NCI-H2107 (cell line): ENCODE measurements around the gene C22orf39.

Experiments used
- DNase-seq: peaks from one replicate; lab custom pipeline; 2025; lab: John Stamatoyannopoulos, UW

The C22orf39 gene, protein sequence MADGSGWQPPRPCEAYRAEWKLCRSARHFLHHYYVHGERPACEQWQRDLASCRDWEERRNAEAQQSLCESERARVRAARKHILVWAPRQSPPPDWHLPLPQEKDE

DNA sequence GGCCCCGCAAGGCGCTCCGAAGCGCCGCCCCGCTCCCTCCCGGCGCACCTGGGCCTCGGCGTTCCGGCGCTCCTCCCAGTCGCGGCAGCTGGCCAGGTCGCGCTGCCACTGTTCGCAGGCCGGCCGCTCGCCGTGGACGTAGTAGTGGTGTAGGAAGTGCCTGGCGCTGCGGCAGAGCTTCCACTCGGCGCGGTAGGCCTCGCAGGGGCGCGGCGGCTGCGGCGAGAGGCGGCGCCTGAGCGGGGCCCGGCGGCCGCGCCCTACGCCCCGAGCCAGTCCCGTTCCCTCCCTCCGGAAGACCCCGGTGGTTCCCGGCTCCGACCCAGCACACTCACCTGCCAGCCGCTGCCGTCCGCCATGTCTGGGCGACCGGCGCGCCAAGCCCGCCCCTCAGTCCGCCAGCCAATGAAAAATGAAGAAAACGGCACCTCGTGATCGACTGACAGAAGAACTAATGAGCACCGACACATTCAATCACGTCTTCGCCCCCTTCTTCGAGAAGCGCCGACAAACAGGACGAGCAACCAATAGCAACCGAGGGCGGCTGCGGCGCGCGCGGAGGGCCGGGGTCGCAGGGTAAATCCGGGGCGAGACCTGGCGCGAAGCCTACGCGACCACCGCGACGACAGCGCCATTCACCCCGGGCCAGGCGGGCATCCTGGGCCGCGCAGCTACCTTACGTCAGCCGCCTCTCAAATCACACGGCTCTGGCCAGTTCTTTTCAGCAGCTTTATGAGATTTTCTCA lies at the start of gene C22orf39:
C22orf39 (minus strand) TSS at position 382 of the 746 bp plus-strand sequence; CDS start at position 359, 23 bp downstream.
- DNase-seq, result peak; percentile 69

DNA sequence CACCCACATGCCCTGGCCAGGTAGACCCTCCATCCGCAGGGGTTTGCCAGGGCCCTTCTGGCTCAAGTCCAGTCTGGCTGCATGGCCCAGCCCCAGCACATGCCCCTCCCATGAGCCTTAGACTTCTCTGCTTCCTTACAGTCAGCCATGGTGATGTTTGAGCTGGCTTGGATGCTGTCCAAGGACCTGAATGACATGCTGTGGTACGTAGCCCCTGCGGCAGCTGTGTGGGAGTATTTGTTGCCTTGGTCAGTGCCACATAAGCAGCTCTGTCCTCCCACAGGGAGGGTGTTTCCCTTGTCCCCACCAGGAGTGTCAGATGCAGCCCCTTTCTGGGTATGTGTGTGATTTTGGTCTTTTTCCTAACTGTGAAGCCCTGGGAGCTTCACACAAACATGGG lies 49.7 kb upstream of the C22orf39 start:
- no peak for DNase-seq

DNA sequence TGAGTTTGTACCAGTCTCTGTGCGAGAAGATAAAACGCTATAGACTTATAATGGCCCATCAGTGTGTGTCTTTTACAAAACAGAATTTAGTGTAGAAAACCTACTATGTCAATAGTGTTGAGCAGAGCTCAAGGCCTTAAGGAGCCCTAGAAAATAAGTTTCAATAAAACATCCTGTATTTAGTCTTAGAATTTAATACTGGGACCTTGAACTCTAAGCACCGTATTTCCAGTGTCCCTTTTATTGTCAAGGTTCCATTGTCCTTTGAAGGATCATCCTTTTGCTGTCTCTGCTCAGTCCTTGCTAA lies 48.8 kb upstream of the C22orf39 start:
- DNase-seq, result no peak

DNA sequence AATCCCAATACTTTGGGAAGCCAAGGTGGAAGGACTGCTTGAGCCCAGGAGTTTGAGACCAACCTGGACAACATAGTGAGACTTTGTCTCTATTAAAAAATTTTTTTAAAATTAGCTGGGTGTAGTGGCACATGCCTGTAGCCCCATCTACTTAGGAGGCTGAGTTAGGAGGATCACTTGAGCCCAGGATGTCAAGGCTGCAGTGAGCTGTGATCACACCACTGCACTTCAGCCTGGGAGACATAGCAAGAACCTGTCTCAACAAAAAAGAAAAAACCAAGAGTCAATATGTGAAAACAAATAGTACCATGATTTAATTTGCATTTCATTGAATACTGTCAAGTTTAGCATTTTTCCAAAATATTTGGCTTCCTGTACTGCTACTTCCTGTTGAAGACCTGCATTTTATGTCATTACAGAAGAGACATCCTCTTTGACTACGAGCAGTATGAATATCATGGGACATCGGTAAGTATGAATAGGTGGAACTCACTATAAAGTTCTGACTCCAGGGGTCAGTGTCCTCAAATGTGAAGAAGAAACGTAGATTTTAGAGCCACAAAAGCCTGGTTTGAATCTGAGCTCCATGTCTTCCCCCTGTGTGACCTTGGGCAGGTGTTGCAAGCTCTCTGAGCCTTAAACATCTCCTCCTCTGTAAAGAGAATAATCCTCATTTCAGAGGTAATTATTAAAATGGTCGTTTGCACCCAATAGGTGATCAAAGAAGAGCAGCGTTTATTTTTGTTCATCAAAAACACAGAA lies 48.2 kb upstream of the C22orf39 start:
- DNase-seq, result no peak

DNA sequence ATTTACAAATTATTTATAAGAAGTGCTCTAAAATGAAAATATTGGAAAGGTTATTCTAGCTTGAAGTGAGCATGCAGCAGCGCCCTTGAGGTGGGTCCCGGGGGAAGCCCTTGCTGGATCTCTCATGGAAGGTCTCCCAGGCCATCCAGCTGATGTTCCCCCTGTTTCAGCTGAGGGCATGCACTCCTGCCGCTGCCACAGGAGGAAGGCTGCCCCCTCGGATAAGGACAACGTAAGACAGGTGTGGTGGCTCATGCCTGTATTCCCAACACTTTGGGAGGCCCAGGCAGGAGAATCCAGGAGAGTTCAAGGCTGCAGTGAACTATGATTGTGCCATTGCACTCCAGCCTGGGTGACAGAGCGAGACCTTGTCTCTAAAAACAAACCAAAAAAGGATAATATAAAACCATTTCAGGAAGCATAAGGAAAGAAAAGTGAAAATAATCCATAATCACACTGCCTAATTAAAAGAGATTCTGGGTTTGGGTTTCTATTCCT lies 47.2 kb upstream of the C22orf39 start:
- no peak for DNase-seq

DNA sequence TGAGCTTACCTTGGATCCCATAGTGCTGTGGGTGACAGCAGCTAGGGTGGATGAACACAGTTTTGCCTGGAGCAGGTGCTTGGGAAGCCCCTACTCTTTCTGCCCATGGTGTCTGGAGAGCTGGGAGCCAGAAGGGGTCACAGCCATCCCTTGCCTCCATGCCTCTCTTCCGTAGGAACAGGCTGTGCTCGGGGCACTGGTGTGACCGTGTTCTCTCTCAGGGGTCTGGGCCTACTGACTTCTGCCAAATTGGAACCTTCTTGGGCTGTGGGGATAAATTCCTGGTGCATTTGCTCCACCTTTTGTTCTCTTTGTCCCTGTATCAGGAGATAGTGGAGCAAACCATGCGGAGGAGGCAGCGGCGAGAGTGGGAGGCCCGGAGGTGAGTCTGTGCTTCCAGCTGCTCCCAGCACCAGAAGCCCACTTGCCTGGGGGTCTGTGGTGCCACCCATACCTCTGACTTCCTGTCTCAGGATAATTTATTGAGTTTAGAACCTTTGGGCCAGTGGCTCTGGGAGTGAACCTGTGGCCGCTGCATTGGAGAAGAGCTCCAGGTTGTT lies 46.6 kb upstream of the C22orf39 start:
- no peak for DNase-seq

DNA sequence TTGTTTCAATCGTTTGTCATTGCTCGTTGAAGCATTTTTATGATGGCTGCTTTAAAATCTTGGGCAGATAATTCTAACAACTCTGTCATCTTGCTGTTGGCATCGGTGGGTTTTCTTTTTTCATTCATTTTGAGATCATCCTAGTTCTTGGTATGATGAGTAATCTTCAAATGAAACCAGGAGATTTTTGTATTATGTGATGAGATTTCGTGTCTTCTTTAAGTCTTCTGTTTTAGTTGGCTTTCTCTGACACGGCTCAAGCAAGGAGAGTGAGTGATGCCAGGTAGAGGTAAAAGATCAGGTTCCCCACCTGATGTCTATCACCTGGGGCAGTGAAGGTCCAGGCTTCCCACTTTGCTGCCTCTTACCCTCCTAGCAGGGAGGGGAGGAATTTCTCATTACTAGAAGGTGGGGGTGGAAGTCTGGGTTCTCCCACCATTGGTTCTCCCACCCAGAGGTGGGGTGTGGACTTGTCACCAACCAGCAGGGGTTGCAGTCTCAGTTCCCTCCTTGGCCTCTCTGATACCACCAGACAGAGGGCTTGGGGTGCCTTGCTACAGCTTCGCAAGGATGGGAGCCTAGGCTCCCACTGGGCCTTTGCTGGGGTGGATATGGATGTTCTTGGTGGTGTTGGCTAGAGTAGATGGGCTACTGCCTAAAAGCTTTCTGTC lies 45.1 kb upstream of the C22orf39 start:
- DNase-seq, result no peak

DNA sequence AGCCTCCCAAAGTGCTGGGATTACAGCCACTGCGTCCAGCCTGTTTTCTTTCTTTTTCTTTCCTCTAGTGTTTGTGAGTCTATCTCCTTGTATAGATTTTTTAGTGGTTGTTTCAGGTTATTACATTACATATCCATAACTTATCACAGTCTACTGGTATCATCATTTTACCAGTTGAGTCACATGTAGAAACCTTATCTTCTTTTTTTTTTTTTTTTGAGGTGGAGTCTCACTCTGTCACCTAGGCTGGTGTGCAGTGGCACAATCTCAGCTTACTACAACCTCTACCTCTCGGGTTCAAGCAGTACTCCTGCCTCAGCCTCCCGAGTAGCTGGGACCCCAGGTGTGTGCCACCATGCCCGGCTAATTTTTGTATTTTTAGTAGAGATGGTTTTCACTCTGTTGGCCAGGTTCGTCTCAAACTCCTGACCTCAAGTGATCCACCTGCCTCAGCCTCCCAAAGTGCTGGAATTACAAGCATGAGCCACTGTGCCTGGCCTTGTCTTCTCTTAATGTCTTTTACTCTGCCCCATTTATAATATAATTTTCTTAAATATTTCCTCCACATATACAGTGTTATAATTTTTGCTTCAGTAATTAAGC lies 43.2 kb upstream of the C22orf39 start:
- no peak for DNase-seq

DNA sequence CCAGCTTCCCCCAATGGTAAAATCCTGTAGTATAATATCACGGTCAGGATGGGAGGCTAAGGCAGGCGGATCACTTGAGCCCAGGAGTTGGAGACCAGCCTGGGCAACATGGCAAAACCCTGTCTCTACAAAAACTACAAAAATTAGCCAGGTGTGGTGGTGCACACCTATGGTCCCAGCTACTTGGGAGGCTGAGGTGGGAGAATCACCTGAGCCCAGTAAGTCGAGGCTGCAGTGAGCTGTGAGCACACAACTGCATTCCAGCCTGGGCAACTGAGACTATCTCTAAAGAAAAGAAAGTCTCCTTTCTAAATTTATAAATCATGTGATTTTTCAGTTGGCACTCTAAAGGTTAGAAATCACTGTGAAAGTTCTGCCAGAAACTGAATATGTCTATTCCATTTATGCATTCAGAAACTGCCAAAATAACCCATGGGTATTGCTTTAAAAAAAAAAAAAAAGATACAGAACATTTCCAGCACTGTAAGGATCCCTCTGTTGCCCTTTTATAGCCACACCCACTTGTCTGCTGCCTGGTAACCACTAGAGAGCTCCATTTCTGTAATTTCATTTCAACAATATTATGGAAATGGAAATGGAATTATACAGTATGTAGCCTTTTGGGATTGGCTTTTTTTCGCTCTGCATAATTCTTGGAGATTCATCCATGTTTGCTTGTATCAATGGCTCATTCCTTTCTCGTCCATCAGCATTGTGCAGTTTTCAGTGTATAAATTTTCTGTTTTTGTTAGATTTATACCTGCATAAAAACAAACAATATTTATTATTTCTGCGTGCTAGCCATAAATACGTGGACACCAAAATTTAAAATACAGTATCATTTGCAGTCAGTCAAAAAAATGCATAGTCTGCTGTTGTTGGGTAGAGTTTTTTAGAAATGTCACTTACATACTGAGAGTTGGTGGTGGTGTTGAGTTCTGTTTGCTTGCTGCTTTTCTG lies 41.7 kb upstream of the C22orf39 start:
- DNase-seq, result no peak

DNA sequence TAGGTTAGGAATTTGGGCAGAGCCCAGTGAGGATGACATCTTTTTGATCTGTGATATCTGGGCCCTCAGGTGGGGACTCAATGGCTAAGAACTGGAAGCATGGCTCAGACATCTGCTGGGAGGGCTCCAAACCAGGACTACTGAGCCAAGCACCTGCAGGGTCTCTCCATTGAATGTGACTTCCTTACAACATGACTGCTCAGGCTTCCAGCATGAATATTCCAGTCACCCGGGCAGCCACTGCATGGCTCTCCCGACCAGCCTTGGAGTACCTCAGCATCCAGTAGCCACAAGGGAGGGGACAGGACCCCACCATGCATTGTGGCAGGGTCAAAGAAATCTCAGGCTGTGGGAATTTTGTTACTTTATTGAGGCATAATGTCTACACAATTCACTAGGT lies 40.8 kb upstream of the C22orf39 start:
- no peak for DNase-seq

DNA sequence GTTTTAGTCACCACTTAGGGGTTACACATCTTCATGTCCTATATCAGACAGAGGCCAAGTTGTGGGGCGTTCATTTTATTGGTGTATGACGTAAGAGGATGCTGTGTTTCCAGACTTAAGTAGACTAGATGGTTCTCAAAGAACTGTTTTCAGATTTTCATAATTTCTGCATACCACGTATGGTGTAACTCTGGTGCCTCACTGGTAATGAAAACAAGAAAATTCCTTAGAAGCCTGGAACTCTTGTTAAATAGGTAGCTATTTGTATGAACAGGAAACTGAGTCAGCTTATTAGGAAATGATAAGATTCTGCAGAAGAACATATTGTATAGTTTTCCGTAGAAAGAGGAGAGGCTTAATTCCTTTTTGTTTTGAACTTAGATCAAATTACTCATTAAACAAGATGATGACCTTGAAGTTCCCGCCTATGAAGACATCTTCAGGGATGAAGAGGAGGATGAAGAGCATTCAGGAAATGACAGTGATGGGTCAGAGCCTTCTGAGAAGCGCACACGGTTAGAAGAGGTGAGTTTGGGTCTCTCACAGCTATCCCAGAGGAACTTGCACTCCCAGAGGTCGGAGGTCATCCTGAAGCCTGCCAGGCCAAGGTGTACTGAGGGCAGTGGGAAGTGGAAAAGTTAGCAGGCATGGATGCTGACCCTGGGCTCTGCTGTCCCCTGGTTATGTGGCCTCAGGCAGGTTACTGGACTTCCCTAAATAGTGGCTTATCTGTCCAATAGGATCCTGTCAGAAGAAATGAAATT lies 36.2 kb upstream of the C22orf39 start:
- no peak for DNase-seq

DNA sequence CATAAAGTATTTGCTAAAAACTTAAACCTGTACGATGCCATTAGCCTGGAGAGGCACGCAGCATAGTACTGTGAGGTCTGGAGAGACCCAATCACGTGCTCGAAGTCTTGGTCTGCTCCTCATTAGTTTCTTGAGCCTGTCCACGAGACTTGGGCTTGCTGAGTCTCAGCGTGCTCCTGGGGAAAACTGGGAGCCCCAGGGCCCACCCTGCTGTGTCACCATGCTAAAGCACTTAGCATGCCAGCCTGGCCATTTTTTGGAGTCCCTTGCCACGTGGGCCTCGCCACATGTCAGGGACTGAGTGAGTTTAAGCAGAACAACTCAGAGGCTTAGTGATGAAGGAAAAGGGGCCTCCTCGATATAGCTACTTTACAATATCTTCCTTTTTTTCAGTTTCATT lies 34.8 kb upstream of the C22orf39 start:
- no peak for DNase-seq

DNA sequence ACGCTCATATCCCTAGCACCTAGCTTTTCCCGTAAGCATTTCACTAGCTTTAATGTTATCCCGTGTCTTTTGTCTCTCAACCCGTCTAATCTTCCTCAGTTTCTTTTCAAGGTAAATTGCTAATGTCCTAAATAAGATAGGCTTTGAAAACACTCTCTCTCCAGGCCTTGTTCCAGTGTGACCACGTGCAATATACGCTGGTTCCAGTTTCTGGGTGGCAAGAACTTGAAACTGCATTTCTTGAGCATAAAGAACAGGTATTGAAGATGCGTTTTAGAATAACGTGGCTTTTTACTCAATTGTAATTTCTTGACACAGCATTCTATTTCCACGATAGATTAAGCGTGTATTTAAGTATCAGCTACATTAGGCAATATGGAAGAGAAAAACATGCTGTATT lies 33.3 kb upstream of the C22orf39 start:
- no peak for DNase-seq

DNA sequence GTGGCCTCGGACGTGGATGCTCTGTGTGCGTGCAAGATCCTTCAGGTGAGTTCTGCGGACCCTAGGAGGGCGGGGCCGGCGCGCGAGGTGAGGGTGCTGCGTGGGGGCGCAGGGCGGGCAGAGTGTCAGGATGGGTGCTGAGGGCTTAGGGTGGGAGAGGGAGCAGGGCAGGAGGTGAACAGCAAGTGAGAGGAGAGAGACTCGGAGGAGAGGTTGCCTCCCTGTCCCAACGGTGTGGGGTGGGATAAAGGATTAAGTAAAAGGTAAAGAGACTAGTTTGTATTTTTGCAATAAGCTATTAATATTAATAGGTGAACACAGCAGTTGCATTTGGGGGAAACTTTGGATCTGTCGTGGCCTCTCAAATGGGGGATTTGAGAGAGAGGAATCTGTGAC lies 32.7 kb upstream of the C22orf39 start:
- DNase-seq, result no peak

DNA sequence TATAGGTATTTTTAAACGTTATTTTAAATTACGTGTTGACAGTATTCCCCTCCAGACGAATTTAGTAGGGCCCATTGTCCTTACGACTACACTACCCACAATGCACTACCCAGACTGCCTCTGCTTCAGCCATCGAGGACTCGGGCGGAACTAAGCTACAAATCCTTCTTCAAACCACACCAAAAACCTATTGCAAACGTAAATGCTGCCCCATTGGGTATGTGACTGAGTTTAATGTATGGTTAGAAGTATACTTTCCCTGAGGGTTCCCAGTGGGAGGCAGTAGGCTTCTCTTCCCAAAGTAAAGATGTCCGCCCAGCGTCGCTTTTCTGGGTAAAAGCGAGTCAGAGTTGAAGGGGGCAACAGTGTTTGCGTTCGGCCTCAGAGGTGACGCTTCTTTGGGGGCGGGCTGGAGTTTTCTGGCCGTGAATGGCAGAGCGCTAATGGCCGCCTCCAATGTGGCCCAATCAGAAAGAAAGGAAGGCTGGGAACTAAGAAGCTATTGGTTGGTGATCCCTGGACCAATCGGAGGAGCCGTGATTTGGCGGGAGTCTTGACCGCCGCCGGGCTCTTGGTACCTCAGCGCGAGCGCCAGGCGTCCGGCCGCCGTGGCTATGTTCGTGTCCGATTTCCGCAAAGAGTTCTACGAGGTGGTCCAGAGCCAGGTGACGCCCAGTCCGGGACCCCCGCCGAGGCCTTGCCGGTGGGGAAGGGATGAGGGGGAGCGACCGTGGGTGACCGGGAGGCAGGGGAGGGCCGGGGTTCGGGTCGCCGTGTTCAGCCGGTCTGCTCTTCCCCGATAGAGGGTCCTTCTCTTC lies 32.1 kb upstream of the C22orf39 start, which contains the start of gene CDC45:
CDC45 (plus strand) TSS at position 566 of the 818 bp plus-strand sequence; CDS start at position 615, 49 bp downstream.
- DNase-seq, result peak; percentile 88

DNA sequence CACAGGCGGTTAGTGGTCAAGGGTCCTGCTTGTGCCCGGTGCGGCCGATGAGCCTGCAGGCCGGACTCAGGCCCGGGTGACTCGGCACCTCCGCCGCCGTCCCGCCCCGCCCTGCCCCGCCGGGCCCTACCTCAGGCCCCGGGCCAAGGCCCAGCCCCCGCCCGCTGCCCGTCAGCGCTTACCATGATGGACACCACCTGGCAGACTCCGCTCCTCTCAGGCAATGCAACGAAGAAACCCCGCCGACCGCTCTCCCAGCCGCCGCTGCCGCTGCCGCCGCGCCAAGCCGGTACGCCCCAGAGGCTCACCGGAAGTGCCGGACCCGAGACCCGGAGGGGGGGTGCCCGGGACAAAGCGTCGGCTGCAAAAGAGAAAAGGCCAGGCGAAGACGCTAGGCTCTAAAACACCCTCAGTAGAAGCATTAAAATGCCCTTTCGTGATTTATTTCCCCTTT lies 31.4 kb upstream of the C22orf39 start, which contains the start of gene UFD1:
UFD1 (minus strand) TSS at position 293 of the 454 bp plus-strand sequence; CDS start at position 185, 108 bp downstream.
- DNase-seq, result peak; percentile 54

DNA sequence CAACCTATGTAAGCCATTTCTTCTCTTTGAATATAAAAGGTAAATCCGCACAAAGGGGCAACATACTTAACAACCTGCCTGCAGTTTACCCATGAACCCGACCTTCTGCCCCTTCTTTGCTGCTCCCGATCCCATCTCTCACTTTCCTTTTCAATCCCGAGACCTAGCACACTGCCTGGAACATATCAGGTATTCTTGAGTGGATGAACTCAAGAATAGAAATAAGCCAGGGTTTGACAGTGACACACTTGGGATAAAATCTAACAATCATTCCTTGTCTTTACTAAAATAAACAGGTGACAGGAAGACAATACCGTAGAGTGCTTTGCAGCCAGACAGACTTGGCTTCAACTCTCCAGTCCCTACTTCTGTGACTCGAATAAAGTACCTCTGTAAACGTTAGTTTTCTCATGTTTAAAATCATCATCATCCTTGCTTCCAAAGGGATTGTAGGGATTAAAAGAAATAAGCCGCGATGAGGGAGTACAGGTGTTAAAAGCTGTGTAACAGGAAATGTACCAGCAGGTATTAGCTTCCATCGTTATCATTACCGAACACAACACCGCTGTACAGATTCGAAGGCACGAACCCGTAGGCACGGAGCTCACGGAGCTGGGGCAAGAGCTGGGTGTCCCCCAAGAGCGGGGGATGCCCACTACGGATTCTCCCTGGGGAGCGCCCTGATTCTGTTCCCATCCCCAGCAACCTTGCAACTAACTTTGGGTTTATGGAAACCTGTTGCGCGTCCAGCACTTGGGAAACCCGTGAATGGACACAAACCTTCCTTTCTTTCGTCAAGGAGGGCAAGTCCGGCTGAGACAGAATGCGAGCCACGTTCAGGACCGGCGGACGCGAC lies 30.8 kb upstream of the C22orf39 start:
- DNase-seq, result no peak
